Tibial artery (tissue), 4 donors: Measurements from ENCODE around the gene CCND2.

ENCODE experiments used
- DNase-seq, 2 donors: peaks; one replicate each; pipeline ENCODE4 v3.0.0-alpha.2; 2019
- H3K27ac ChIP-seq, 2 donors: fragments of 200-600 bp; sonication (generic) in 1 of 2; 1 replicate in 1 of 2; 2 replicates in 1 of 2; pipeline ENCODE4 v1.5.1; 2018 to 2019; ENCODE audit warnings: mild to moderate bottlenecking in 1 of 2
- H3K27me3 ChIP-seq, 2 donors: fragments of 200-600 bp; sonication (generic) in 1 of 2; one replicate each; pipeline versions ENCODE4 v1.5.1 to v1.6.0; 2016 to 2019
- H3K36me3 ChIP-seq, 3 donors: fragments of 200-600 bp; sonication (generic) in 2 of 3; one replicate each; pipeline ENCODE4 v1.5.1; 2016 to 2019; ENCODE audit warnings: mild to moderate bottlenecking in 2 of 3
- H3K4me1 ChIP-seq, 4 donors: fragments of 200-600 bp; sonication (generic) in 2 of 4; 1 replicate in 3 of 4; 2 replicates in 1 of 4; pipeline ENCODE4 v1.5.1; 2016 to 2019
- H3K4me3 ChIP-seq, 2 donors: fragments of 200-600 bp; sonication (generic) in 1 of 2; 1 replicate in 1 of 2; 2 replicates in 1 of 2; pipeline ENCODE4 v1.5.1; 2018 to 2019; ENCODE audit warnings: mild to moderate bottlenecking in 2 of 2
- H3K9me3 ChIP-seq, 3 donors: fragments of 200-600 bp; sonication (generic) in 1 of 3; one replicate each; pipeline ENCODE4 v1.5.1; 2016 to 2019
- CTCF ChIP-seq, 2 experiments: fragments of 200-600 bp in 1 of 2; fragments of 450-650 bp in 1 of 2; IDR thresholded peaks; one replicate each; pipeline ENCODE4 v1.5.1; 2017 to 2019; ENCODE audit warnings: antibody characterized with exemption in 2 of 2, mild to moderate bottlenecking in 1 of 2, moderate library complexity in 1 of 2
- intact Hi-C: fragments of 100-400 bp; cut with DNase I; formaldehyde crosslinking; loops from one replicate; pipeline ENCODE4 v1.15.0; 2023; ENCODE audit warnings: low total_unique reads

CCND2 gene

GRCh38 chr12:4230526-4230925 lies 43.0 kb upstream of the CCND2 start:
- TF ChIP-seq CTCF (IDR thresholded peaks at IDR 0.05), result no peak
- intact Hi-C loops, result no loop called here
- H3K4me1 ChIP-seq, result no peaks in the 10 kb centered on the region
- H3K27ac ChIP-seq, result no peak overlapping the region
- H3K9me3 ChIP-seq, result no peaks in the 10 kb centered on the region
- no peaks in the 10 kb centered on the region for H3K36me3 ChIP-seq
- no peak overlapping the region for H3K4me3 ChIP-seq
- H3K27me3 ChIP-seq, result peaks cover 0 to 16% of the 10 kb centered on the region in 2 donors
- DNase-seq, result no peak

GRCh38 chr12:4238577-4238976 lies 35.0 kb upstream of the CCND2 start:
- Histone ChIP-seq H3K36me3 (no peaks in the 10 kb centered on the region), H3K27ac (no peak overlapping the region), H3K27me3 (peaks cover 0 to 20% of the 10 kb centered on the region in 2 donors), H3K9me3 (peaks cover 0 to 6% (median 3%) of the 10 kb centered on the region in 3 donors), H3K4me3 (no peak overlapping the region), H3K4me1 (no peaks in the 10 kb centered on the region)
- TF ChIP-seq CTCF (IDR thresholded peaks at IDR 0.05), result no peak
- intact Hi-C loops, result no loop called here
- DNase-seq, result no peak

- TF ChIP-seq CTCF (IDR thresholded peaks at IDR 0.05), result no peak
- H3K27ac ChIP-seq, result no peak overlapping the region
- H3K36me3 ChIP-seq, result no peaks in the 10 kb centered on the region
- intact Hi-C loops, result no loop called here
- H3K4me3 ChIP-seq, result no peak overlapping the region
- H3K4me1 ChIP-seq, result no peaks in the 10 kb centered on the region
- DNase-seq, result no peak
- peaks cover 0 to 6% (median 3%) of the 10 kb centered on the region in 3 donors for H3K9me3 ChIP-seq
- peaks cover 0 to 23% of the 10 kb centered on the region in 2 donors for H3K27me3 ChIP-seq
Observed at GRCh38 chr12:4239746-4240145, 33.8 kb upstream of the CCND2 start.

GRCh38 chr12:4240161-4240783 lies 33.3 kb upstream of the CCND2 start:
- Histone ChIP-seq H3K27ac (no peak overlapping the region), H3K4me3 (no peak overlapping the region), H3K4me1 (no peaks in the 10 kb centered on the region), H3K9me3 (peaks cover 0 to 6% (median 3%) of the 10 kb centered on the region in 3 donors), H3K27me3 (peaks cover 0 to 26% of the 10 kb centered on the region in 2 donors), H3K36me3 (no peaks in the 10 kb centered on the region)
- no peak for TF ChIP-seq CTCF (IDR thresholded peaks at IDR 0.05)
- DNase-seq, result no peak
- intact Hi-C loops, result no loop called here

GRCh38 chr12:4240981-4241380 lies 32.6 kb upstream of the CCND2 start:
- Histone ChIP-seq H3K9me3 (peaks cover 0 to 6% (median 3%) of the 10 kb centered on the region in 3 donors), H3K27ac (no peak overlapping the region), H3K27me3 (peaks cover 0 to 26% of the 10 kb centered on the region in 2 donors), H3K36me3 (no peaks in the 10 kb centered on the region), H3K4me1 (no peaks in the 10 kb centered on the region), H3K4me3 (no peak overlapping the region)
- DNase-seq, result no peak
- no peak for TF ChIP-seq CTCF (IDR thresholded peaks at IDR 0.05)
- intact Hi-C loops, result no loop called here
